GM21529 (cell line): ENCODE measurements around the gene PHF20.
"Not testable (repeated sequence)": the region's sequence is repeated elsewhere in the genome, so short reads cannot be mapped to it uniquely, and the experiment has no call there.

Experiments
- ATAC-seq: cut with Tn5 transposase; IDR thresholded peaks from one replicate; pipeline ENCODE4 v1.9.1; 2021; ENCODE audit not compliant: unreplicated experiment

Gene PHF20

DNA sequence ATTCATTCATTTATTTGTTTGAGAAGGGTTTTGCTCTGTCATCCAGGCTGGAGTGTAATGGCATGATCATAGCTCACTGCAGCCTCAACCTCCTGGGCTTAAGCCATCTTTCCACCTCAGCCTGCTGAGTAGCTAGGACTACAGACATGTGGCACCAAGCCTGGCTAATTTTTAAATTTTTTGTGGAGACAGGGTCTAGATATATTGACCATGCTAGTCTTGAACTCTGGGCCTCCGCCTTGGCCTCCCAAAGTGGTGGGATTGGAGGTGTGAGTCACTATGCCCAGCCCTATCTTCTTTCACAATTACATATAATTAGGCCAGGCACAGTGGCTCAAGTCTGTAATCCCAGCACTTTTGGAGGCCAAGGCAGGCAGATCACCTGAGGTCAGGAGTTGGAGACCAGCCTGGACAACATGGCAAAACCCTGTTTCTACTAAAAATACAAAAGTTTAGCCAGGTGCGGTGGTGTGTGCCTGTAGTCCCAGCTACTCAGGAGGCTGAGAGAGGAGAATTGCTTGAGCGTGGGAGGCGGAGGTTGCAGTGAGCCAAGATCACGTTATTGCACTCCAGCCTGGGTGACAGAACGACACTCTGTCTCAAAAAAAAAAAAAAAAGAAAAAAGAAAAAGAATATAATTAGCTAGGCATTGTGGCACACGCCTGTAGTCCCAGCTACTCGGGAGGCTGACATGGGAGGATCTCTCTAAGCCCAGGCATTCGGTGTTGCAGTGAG, 110.8 kb downstream of the PHF20 start:
- not testable (repeated sequence) for ATAC-seq

DNA sequence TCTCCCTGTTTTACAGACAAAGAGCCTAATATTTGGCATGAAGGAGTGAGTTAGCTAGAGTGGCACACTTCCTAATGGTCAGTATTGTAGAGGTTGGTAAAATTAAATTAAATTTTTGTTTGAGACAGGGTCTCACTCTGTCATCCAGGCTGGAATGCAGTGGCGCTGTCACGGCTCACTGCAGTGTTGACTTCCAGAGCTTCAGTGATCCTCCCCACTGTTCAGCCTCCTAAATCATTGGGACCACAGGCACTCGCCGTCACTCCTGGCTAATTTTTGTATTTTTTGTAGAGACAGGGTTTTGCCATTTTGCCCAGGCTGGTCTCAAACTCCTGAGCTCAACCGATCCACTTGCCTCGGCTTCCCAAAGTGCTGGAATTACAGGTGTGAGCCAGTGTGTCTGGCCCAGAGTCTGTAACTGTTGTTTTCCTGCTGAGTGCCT, 111.5 kb downstream of the PHF20 start:
- no peak for ATAC-seq

DNA sequence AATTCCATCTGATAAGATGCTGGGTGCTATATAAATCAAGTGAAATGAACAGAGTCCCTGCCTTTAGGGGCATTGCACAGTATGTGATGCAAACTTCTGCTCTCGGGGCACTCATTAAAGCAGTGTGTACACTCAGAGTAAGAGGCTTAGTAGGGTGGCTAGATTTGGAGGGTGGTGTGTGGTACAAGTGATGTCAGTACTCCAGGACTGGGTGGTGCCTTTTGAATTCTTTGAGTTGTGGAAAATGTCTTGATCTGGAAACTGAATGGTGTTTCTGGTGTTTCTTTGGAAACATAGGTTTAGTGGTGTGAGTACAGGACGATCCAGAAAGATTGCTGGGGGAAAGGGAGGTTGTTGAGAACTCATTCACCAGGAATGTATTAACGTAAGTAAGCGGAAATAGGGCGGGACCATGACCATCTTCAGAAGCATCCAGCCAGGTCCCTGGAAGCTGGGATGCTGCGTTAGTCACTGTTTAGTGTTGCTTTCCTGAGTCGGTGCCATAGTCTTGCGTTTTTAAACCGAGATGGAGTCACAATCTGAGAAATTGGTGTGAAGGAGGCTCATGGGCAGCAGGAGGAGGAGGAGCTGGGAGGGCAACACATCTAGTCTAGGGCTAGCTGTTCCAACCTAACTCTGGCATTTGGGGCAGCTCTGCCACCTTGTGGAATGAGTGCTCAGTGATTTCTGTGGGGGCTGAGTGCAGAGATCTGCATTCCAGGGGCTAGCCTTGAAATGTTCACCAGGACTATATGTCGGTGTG, 112.1 kb downstream of the PHF20 start:
- no peak for ATAC-seq

DNA sequence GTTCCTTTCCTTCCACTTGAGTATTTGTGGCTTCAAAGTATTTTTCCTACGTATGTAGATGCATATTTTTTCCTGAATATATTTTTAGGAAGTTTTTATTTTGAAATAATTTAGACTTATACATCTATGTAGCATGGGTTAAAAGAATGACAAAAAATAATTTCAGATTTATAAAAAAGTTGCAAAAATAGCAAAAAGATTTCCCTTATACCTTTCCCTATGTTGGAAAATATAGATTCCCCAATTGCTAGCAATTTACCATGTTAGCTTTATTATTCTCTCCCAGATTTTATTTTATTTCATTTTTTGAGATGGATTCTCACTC, 112.7 kb downstream of the PHF20 start:
- ATAC-seq = no peak

DNA sequence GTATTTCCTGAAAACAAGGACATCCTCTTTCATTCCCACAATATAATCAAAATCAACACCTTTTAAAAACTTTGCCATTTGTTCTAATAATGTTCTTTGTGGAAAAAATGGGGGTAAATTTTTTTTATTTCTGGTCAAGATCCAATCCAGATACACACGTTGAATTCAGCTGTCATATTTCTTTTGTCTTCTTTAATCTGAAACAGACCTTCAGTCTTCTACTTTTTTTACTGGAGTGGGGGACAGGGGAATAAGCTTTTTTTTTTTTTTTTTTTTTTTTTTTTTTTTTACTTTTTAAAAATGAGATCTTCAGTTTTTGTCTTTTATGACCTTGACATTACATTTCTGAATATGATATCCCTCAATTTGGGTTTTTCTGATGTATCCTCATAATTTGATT, 113.4 kb downstream of the PHF20 start:
- no peak for ATAC-seq

DNA sequence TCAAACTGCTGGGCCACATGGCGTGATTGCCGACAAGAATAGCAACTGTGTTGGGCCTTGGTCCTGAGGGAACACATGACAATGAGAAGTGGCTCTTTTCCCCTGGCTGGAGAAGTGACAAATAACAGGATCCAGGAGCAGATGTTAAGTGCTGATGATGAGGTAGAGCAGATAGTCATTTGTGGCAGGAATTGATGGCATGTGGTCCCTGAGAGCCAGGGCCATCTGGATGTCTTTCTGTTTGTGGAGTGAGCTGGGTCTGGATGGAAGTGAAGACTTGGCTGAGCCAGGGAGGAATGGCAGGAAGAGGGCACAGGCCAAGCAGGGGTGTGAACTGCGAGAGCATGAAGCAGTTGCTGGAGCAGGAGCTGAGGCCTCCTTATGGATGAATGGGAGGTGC, 114.7 kb downstream of the PHF20 start:
- no peak for ATAC-seq

DNA sequence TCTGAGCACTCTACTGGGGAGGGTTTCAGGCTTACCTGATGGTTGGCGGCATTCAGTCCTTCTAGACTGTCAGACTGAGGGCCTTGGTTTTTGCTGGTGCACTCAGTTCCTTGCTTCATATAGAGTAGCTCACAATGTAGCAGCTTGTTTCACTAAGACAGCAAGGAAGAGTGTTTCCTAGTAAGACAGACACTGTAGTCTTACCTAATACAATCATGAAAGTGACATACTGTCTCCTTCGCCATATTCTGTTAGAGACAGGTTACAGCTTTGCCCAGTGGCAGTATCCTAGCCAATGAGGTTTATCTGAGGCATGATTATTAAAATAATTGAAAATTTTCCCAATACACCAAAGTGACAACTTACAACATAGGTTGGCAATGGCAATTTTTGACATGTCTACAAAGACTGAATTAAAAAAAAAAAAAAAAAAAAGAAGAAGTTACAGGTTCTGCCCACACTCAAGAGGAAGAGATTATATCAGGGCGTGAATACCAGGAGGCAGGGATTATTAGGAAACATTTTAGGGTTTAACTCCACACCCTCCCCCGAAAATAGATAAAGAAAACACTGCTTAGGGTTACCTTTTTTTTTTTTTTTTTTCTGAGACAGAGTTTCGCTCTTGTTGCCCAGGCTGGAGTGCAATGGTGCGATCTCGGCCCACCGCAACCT, 115.7 kb downstream of the PHF20 start:
- no peak for ATAC-seq

DNA sequence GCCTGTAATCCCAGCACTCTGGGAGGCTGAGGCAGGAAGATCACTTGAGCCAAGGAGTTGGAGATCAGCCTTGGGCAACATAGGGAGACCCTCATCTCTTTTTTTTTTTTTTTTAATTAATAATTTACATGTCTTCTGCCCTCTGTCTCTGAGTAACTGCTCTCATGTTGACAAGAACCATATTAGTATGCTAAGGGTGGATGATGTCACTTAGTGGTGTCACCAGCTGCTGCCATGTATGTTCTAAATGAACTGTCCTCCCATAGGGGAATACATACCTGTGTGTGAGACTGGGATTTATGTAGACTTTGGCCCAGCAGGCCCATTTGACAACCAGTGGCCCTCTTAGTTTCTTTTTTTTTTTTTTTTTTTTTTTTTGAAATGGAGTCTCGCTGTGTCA, 116.8 kb downstream of the PHF20 start:
- ATAC-seq = no peak

DNA sequence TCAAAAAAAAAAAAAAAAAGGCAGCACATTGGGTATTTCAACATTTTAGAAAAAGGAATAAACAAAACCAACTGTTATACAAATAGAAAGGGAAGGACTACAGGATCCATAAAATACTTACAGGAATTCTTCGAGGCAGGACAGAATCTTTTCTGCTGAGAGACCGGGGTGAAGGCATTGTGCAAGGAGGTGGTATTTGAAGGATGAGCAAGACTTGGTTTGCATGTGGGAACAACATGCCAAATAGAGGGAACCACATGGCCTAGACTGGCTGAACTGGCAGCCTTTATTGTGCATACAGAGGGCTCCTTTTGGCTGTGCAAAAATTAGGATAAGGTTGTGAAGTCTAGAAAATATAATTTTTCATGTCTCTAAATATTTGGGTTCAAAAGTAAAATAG, 119.6 kb downstream of the PHF20 start:
- no peak for ATAC-seq

DNA sequence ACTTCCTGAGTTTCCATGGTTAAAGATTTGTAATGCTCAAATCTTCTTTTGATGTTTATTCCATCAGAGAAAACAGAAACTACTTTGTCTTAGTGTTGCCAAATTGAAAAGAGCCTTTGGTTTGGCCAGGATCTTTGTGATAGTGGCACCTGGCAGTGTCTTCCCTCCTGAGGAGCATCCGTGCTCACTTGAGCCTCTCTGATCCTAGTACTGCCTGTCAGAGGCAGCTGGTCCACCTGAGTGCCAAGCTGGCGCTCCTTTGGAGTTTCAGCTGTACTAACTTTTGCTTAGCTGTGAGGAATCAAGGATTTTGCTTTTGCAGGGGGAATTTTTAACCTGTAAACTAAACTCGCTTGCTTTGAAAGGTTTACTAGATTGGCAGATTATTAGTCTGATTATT, 121.1 kb downstream of the PHF20 start:
- ATAC-seq = no peak

DNA sequence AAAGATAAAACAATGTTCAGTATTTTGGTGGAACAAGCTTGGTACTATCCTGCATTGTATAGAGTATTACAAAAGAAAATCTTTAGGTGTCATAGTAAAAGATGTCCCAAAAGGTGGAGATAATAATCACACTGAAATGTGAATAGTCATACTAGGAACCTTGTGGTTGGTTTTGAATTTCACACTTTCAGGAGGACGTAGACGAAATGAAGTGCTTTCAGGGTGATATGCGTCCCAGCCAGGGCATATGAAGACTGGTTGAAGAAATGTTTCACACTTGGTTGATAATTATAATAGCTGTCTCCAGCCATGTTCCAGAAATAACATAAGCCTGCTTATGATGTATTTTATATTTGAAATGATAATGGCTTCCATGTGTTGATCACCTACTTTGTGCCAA, 122.1 kb downstream of the PHF20 start:
- ATAC-seq = peak; percentile 88

DNA sequence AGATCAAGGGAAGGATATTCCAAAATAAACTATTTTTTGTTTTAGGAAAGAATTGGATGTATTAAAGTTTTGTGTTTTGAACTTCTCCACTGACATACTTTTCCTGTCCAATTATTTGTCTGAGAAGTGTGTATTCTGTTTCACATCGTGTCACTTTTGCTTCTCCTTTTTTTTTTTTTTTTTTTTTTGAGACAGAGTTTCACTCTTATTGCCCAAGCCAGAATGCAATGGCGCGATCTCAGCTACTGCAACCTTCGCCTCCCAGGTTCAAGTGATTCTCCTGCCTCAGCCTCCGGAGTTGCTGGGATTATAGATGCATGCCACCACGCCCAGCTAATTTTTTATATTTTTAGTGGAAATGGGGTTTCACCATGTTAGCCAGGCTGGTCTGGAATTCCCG, 123.7 kb downstream of the PHF20 start:
- not testable (repeated sequence) for ATAC-seq

DNA sequence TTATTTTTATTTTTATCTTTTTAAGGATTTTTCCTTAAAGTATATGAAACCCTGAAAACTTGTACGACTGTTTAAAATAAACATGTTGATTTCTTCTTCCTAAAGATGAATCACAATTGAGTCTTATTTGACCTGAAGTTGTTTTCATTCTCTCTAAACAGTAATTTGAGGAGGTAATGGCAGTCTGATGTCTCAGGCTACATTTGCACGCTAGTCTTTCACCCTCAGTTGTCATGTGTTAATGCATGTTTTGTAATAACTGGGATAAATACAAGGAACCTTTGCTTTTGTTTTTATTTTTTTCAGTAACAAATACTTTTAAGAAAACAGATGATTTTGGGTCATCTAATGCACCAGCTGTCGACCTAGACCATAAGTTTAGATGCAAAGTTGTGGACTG, 127.2 kb downstream of the PHF20 start:
- no peak for ATAC-seq

DNA sequence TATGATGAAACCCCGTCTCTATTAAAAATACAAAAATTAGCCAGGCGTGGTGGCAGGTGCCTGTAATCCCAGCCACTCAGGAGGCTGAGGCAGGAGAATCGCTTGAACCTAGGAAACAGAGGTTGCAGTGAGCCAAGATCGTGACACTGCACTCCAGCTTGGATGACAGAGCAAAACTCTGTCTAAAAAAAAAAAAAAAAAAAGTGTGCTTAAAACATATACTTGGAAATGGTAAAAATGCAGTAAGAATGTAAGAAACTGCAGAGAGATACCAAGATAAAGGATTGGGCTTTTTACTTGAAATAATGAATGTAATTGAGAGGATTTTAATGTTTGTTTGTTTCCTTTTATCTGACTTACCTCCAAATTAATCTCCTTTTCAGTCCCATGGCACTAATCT, 129.4 kb downstream of the PHF20 start:
- ATAC-seq = not testable (repeated sequence)

DNA sequence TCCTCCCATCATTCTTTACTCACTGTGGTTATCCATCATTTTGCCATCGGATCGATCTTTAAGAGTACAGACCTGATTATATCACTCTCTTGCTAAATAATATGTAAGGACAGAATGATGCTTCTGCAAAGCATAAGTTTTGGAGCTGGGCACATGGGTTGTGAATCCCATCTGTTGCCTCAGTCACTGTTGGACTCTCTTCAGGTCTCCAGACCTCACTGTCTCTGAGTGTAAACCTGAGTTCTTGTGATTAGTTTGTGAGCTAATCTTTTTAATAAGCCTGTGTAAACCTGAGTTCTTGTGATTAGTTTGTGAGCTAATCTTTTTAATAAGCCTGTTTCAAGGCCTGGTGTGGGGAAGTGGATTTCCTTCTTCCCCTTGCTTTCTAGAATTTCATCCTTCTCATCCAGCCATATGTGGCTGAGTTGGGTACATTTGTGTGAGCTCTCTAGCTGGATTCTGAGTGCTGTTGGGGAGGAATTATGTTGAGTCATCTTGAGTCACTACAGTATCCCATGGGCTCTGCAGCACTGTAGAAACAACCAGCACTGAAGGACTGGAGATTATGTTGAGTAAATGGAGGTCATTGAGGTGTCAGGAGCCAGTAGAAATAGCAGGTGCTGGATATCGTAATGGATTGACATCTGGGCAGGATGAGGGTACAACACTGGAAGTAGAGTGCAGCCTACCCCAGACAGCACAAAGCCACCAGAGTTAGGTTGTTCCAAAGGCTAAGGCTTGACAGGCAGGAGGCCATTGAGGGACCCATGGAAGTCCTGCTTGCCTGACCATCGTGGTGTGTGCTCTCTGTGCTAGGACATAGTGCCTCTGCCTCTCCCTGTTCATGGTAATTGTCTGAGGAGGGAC, 130.1 kb downstream of the PHF20 start:
- no peak for ATAC-seq

DNA sequence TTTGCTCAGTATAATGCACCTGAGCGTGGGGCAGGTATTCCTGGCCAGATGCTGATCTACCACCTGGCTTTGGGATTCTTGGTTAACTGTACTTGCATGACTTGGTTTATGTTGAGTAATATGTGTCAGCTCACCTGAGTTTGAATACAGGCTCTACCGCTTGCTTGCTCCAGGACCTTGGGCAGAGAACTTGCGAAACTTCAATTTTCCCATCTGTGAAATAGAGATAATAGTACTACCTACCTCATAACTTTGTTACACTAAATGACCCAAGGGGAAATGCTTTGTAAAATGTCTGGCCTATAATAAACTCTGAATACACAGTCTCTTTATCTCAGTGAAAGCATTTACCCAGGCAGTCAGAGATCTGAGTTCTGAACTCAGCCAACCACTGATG, 130.7 kb downstream of the PHF20 start:
- no peak for ATAC-seq

DNA sequence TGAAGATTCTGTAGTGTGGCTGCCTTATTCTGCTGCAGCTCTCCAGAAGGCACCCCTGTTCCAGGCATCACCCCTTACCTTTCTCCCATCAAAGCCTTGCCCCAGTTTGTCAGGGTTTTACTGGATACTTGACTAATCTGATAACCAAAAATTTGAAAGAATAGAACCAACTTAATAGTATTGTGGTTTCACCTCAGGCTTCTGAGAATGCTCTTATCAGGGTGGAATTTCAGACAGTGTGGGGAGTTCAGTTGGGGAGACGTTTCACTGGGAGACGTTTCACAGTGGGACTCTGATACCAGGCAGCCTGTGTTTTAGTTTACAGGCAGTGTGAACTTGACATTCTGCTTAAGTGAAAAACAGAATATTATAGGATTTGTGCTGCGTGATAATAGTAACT, 132.0 kb downstream of the PHF20 start:
- ATAC-seq = no peak

DNA sequence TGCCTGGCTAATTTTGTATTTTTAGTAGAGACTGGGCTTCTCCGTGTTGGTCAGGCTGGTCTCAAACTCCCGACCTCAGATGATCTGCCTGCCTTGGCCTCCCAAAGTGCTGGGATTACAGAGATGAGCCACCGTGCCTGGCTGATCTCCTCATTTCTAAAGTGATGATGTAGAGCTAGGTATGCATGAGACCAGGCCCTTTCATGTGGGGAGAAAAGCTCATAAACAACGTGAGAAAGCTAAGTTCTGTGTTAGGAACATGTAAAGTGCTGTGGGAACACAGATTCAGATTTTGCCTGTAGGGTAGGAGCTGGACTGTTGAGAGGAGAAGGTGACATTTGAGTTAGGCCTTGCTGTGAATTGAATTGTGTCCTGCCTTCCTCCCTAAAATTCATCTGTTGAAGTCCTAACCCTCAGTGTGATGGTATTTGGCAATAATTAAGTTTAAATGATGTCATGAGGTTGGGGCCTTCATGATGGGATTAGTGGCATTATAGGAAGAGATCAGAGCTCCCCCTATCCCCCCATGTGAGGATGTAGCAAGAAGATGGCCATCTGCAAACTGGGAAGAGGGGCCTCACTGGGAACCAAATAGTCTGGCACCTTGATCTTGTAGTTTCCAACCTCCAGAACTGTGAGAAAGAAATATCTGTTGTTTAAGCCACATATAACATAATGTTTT, 133.3 kb downstream of the PHF20 start:
- ATAC-seq = no peak

DNA sequence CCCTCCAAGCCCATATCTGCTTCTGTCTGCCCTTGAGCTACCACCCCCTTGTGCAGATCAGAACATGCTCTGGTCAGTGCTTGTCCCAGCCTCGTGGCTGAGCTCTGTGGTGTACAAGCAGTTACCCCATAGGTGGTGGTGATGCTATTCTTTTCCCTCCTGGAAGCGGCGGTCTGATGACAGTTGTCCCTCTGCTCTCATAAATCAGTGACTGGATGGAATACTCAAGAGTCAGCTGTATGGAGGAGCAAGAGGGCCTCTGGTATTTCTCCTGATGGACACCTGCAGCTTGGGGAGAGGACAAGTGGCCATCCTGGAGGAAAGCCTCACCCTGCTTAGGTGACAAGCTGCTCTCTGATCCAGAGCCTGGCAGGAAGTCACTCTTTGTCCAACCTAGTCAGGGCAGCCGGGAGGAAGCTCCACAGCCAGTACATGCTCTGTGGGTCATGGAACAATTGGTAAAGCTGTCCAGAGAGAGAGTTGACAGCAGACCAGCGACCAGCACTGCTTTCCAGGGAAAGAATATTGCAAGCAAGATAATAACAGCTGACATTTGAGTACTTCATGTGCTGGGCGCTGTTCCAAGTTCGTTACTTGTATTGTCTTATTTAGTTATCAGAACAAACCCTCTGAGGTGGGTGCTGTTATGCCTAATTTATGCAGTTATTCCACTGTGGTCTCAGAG, 135.3 kb downstream of the PHF20 start:
- ATAC-seq = no peak

DNA sequence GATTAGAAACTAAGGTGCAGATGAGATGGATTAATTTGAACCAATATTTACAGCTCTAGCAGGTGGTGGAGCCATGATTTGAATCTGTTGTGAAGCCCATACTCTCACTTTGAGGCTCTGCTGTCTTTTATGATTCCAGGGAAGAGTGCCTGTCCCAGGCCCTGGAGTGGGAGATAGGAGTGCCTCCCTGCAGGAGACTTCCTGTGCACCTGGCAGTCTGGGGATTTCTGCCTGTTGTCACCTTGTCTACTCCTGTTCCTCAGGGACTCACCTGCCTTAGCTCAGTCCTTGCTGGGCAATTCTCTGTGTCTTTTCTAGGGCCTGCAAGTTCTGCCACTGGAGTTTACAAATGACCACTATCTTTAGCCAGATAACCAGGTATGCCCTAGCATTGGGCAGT, 136.2 kb downstream of the PHF20 start:
- ATAC-seq = no peak
